Measurements from ENCODE around the gene SH3PXD2A.

DNA sequence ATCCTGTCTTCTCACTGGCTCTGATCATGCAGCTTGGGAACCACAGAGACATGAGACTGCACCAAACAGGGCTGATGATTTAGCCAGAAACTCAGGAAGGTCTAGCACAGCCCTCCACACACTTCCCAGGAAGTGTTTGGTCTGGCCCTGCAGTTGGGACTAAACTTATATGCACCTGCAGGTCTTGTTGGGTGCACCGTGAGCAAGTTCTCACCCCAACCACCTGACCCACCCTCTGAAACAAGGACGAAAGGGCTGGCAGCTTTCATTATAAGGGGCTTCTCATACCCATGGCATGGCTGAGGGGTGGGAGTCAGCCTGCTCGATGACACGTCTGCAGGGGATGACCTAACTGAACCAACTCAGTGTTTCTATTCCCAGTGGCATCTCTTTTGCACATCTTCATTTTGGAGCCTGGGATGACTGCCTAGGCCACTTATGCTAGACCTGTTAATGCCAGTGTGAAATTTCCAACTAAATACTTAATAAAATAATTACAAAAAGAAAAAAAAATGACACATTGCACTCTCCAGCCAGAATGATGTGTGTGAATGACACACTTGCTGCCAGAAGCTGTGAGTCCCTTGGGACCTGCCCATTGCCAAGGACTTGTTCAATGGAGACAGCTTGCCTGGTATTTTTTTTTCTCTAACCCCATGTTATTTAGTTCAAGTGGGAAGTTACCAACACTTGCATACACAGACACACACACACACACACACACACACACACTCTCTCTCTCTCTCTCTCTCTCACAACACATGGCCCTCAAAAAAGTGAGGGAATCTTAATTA is 259.2 kb downstream of the SH3PXD2A start:
- TF ChIP-seq, protein P1, sequence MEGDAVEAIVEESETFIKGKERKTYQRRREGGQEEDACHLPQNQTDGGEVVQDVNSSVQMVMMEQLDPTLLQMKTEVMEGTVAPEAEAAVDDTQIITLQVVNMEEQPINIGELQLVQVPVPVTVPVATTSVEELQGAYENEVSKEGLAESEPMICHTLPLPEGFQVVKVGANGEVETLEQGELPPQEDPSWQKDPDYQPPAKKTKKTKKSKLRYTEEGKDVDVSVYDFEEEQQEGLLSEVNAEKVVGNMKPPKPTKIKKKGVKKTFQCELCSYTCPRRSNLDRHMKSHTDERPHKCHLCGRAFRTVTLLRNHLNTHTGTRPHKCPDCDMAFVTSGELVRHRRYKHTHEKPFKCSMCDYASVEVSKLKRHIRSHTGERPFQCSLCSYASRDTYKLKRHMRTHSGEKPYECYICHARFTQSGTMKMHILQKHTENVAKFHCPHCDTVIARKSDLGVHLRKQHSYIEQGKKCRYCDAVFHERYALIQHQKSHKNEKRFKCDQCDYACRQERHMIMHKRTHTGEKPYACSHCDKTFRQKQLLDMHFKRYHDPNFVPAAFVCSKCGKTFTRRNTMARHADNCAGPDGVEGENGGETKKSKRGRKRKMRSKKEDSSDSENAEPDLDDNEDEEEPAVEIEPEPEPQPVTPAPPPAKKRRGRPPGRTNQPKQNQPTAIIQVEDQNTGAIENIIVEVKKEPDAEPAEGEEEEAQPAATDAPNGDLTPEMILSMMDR (conservative IDR thresholded peaks at IDR 0.05; ENCODE audit: low read depth, low read length) = no peak
- no peak for TF ChIP-seq EZH2 (IDR thresholded peaks at IDR 0.05; ENCODE audit: borderline replicate concordance, low read depth, low read length, poor library complexity, severe bottlenecking)
